MM.1S (cell line): ENCODE data around the gene TRAFD1.

ENCODE experiments used
- CTCF ChIP-seq: fragments of 300-600 bp; sonication (generic); IDR thresholded peaks from 2 replicates; pipeline ENCODE4 v1.5.1; 2016; ENCODE audit warnings: antibody characterized with exemption, low read length, mixed read lengths
- EZH2 ChIP-seq: fragments of 300-600 bp; sonication (generic); optimal IDR thresholded peaks from 2 replicates; pipeline ENCODE3; 2017; ENCODE audit warnings: low read depth, mild to moderate bottlenecking, antibody characterized with exemption, low read length, mixed read lengths

- TF ChIP-seq CTCF (no peak), EZH2 (no peak)
These were observed 44.6 kb downstream of the TRAFD1 start for GRCh38 chr12:112169966-112170365.
